ENCODE data around the gene MARF1.
A peak's percentile ranks its signal among the peaks of the same experiment; 100 is the strongest.
"Not testable (repeated sequence)": the region's sequence is repeated elsewhere in the genome, so short reads cannot be mapped to it uniquely, and the experiment has no call there.

The MARF1 gene

GRCh38 chr16:15643048-15643945, at the start of gene MARF1:
TSS of gene MARF1 (minus strand) at chr16:15643154. CDS start at chr16:15639233, 3,921 bp downstream.
- H3K9ac ChIP-seq (ENCODE audit: low read depth in 1 of 2, low read length in 2 of 2): peak within 1 kb of the TSS; percentile 97
- peaks cover 16 to 28% of the 10 kb centered on the region in 2 donors for H3K4me1 ChIP-seq (ENCODE audit: control insufficient read depth in 2 of 2, insufficient read depth in 2 of 2, low read length in 2 of 2)
- H3K4me3 ChIP-seq (ENCODE audit: low read length in 2 of 2): peak within 1 kb of the TSS; percentile 93 to 98
- H3K36me3 ChIP-seq (ENCODE audit: control insufficient read depth in 2 of 2, insufficient read depth in 2 of 2, low read length in 2 of 2): peaks cover 9 to 10% of the 10 kb centered on the region in 2 donors
- no peaks in the 10 kb centered on the region for H3K27me3 ChIP-seq (ENCODE audit: control insufficient read depth in 2 of 2, insufficient read depth in 2 of 2, low read length in 2 of 2)
- H3K9me3 ChIP-seq (ENCODE audit: control insufficient read depth in 2 of 2, low read length in 2 of 2): no peaks in the 10 kb centered on the region
- peak within 1 kb of the TSS; percentile 93 to 99 for H3K27ac ChIP-seq (ENCODE audit: low read depth in 2 of 2, low read length in 2 of 2)

DNA sequence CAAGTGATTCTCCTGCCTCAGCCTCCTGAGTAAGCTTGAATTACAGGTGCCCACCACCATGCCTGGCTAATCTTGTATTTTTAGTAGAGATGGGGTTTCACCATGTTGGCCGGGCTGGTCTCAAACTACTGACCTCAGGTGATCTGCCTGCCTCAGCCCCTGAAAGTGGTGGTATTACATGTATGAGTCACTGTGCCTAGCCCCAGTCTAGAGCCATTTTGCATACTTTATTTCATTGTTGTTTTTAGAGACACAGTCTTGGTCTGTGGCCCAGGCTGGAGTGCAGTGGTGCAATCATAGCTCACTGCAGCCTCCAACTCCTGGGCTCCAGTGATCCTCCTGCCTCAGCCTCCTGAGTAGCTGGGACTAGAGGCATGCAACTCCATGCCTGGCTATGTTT, 49.6 kb upstream of the MARF1 start:
- not testable (repeated sequence) for H3K4me1 ChIP-seq (ENCODE audit: control insufficient read depth in 2 of 2, insufficient read depth in 2 of 2, low read length in 2 of 2); H3K27ac ChIP-seq (ENCODE audit: low read depth in 2 of 2, low read length in 2 of 2); H3K9me3 ChIP-seq (ENCODE audit: control insufficient read depth in 2 of 2, low read length in 2 of 2); H3K9ac ChIP-seq (ENCODE audit: low read depth in 1 of 2, low read length in 2 of 2); H3K4me3 ChIP-seq (ENCODE audit: low read length in 2 of 2); H3K27me3 ChIP-seq (ENCODE audit: control insufficient read depth in 2 of 2, insufficient read depth in 2 of 2, low read length in 2 of 2)
- H3K36me3 ChIP-seq (ENCODE audit: control insufficient read depth in 2 of 2, insufficient read depth in 2 of 2, low read length in 2 of 2): peaks cover 53 to 68% of the 10 kb centered on the region in 2 donors

GRCh38 chr16:15691046-15691445, 48.1 kb upstream of the MARF1 start:
- H3K27me3 ChIP-seq (ENCODE audit: control insufficient read depth in 2 of 2, insufficient read depth in 2 of 2, low read length in 2 of 2): no peaks in the 10 kb centered on the region
- no peak overlapping the region for H3K27ac ChIP-seq (ENCODE audit: low read depth in 2 of 2, low read length in 2 of 2)
- H3K4me3 ChIP-seq (ENCODE audit: low read length in 2 of 2): no peak overlapping the region
- no peak overlapping the region for H3K9ac ChIP-seq (ENCODE audit: low read depth in 1 of 2, low read length in 2 of 2)
- H3K36me3 ChIP-seq (ENCODE audit: control insufficient read depth in 2 of 2, insufficient read depth in 2 of 2, low read length in 2 of 2): peaks cover 48 to 67% of the 10 kb centered on the region in 2 donors
- no peaks in the 10 kb centered on the region for H3K4me1 ChIP-seq (ENCODE audit: control insufficient read depth in 2 of 2, insufficient read depth in 2 of 2, low read length in 2 of 2)
- H3K9me3 ChIP-seq (ENCODE audit: control insufficient read depth in 2 of 2, low read length in 2 of 2): no peaks in the 10 kb centered on the region

- Histone ChIP-seq H3K36me3 (ENCODE audit: control insufficient read depth in 2 of 2, insufficient read depth in 2 of 2, low read length in 2 of 2) (peaks cover 52 to 68% of the 10 kb centered on the region in 2 donors), H3K27me3 (ENCODE audit: control insufficient read depth in 2 of 2, insufficient read depth in 2 of 2, low read length in 2 of 2) (no peaks in the 10 kb centered on the region), H3K9me3 (ENCODE audit: control insufficient read depth in 2 of 2, low read length in 2 of 2) (no peaks in the 10 kb centered on the region), H3K4me3 (ENCODE audit: low read length in 2 of 2) (no peak overlapping the region), H3K9ac (ENCODE audit: low read depth in 1 of 2, low read length in 2 of 2) (no peak overlapping the region), H3K27ac (ENCODE audit: low read depth in 2 of 2, low read length in 2 of 2) (no peak overlapping the region), H3K4me1 (ENCODE audit: control insufficient read depth in 2 of 2, insufficient read depth in 2 of 2, low read length in 2 of 2) (no peaks in the 10 kb centered on the region)
Observed at GRCh38 chr16:15690296-15690695, 47.3 kb upstream of the MARF1 start.

DNA sequence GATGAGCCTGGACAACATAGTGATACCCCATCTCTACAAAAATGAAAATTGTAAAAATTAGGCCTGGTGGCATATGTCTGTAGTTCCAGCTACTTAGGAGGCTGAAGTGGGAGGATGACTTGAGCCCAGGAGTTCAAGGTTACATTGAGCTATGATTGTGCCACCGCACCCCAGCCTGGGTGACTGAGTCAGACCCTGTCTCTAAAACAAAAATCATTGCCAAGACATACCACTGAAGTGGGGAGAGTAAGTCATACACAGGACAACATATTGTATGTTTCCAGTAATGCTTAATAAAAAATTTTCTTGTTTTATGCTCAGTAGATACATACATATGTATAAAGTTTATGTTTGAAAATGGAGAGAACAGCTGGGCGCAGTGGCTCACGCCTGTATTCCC, 46.3 kb upstream of the MARF1 start:
- Histone ChIP-seq H3K36me3 (ENCODE audit: control insufficient read depth in 2 of 2, insufficient read depth in 2 of 2, low read length in 2 of 2) (peaks cover 46 to 65% of the 10 kb centered on the region in 2 donors), H3K4me3 (ENCODE audit: low read length in 2 of 2) (no peak overlapping the region), H3K27ac (ENCODE audit: low read depth in 2 of 2, low read length in 2 of 2) (no peak overlapping the region), H3K27me3 (ENCODE audit: control insufficient read depth in 2 of 2, insufficient read depth in 2 of 2, low read length in 2 of 2) (no peaks in the 10 kb centered on the region), H3K9ac (ENCODE audit: low read depth in 1 of 2, low read length in 2 of 2) (no peak overlapping the region), H3K4me1 (ENCODE audit: control insufficient read depth in 2 of 2, insufficient read depth in 2 of 2, low read length in 2 of 2) (no peaks in the 10 kb centered on the region), H3K9me3 (ENCODE audit: control insufficient read depth in 2 of 2, low read length in 2 of 2) (no peaks in the 10 kb centered on the region)

GRCh38 chr16:15686287-15686686, 43.3 kb upstream of the MARF1 start:
- Histone ChIP-seq H3K27me3 (ENCODE audit: control insufficient read depth in 2 of 2, insufficient read depth in 2 of 2, low read length in 2 of 2) (no peaks in the 10 kb centered on the region), H3K4me3 (ENCODE audit: low read length in 2 of 2) (no peak overlapping the region), H3K9me3 (ENCODE audit: control insufficient read depth in 2 of 2, low read length in 2 of 2) (no peaks in the 10 kb centered on the region), H3K9ac (ENCODE audit: low read depth in 1 of 2, low read length in 2 of 2) (no peak overlapping the region), H3K4me1 (ENCODE audit: control insufficient read depth in 2 of 2, insufficient read depth in 2 of 2, low read length in 2 of 2) (no peaks in the 10 kb centered on the region), H3K36me3 (ENCODE audit: control insufficient read depth in 2 of 2, insufficient read depth in 2 of 2, low read length in 2 of 2) (peaks cover 32 to 47% of the 10 kb centered on the region in 2 donors), H3K27ac (ENCODE audit: low read depth in 2 of 2, low read length in 2 of 2) (no peak overlapping the region)

GRCh38 chr16:15682105-15682570, 39.2 kb upstream of the MARF1 start:
- Histone ChIP-seq H3K9me3 (ENCODE audit: control insufficient read depth in 2 of 2, low read length in 2 of 2) (no peaks in the 10 kb centered on the region), H3K36me3 (ENCODE audit: control insufficient read depth in 2 of 2, insufficient read depth in 2 of 2, low read length in 2 of 2) (peaks cover 20 to 41% of the 10 kb centered on the region in 2 donors), H3K27ac (ENCODE audit: low read depth in 2 of 2, low read length in 2 of 2) (no peak overlapping the region), H3K4me3 (ENCODE audit: low read length in 2 of 2) (no peak overlapping the region), H3K9ac (ENCODE audit: low read depth in 1 of 2, low read length in 2 of 2) (no peak overlapping the region), H3K27me3 (ENCODE audit: control insufficient read depth in 2 of 2, insufficient read depth in 2 of 2, low read length in 2 of 2) (no peaks in the 10 kb centered on the region), H3K4me1 (ENCODE audit: control insufficient read depth in 2 of 2, insufficient read depth in 2 of 2, low read length in 2 of 2) (no peaks in the 10 kb centered on the region)

DNA sequence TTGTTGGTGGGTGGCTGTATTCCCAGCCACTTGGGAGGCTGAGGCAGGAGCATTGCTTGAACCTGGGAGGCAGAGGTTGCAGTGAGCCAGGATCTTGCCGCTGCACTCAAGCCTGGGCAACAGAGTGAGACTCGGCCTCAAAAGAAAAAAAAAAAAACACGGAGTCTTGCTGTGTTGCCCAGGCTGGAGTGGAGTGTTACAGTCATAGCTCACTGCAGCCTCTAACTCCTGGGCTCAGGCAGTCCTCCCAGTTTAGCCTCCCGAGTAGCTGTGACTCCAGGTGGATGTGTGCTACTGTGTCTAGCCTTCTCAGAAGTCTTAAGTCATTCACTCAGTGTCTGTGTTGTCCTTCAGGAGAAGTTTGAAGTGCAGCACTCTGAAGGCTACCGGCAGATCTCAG, 34.5 kb upstream of the MARF1 start:
- Histone ChIP-seq H3K4me3 (ENCODE audit: low read length in 2 of 2) (no peak overlapping the region), H3K9me3 (ENCODE audit: control insufficient read depth in 2 of 2, low read length in 2 of 2) (no peaks in the 10 kb centered on the region), H3K9ac (ENCODE audit: low read depth in 1 of 2, low read length in 2 of 2) (no peak overlapping the region), H3K36me3 (ENCODE audit: control insufficient read depth in 2 of 2, insufficient read depth in 2 of 2, low read length in 2 of 2) (peaks cover 11 to 24% of the 10 kb centered on the region in 2 donors), H3K27me3 (ENCODE audit: control insufficient read depth in 2 of 2, insufficient read depth in 2 of 2, low read length in 2 of 2) (no peaks in the 10 kb centered on the region), H3K4me1 (ENCODE audit: control insufficient read depth in 2 of 2, insufficient read depth in 2 of 2, low read length in 2 of 2) (peaks cover 11 to 13% of the 10 kb centered on the region in 2 donors), H3K27ac (ENCODE audit: low read depth in 2 of 2, low read length in 2 of 2) (no peak overlapping the region)

DNA sequence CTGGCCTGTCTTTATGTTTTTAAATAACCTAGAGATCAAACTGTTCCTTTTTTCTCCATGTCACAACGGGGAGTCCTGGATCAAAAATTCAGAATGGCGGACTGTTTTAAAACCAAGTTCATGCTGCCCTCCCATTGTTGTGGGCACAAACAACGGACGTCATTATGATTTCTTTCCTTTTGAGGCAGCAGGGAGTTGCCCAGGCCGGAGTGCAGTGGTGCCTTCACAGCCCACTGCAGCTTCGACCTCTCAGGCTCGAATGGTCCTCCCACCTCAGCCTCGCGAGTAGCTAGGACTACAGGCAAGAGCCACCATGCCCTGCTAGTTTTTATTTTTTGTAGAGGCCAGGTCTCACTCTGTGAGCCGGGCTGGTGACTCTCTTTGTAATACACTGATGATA, 33.6 kb upstream of the MARF1 start:
- Histone ChIP-seq H3K36me3 (ENCODE audit: control insufficient read depth in 2 of 2, insufficient read depth in 2 of 2, low read length in 2 of 2) (peaks cover 11 to 25% of the 10 kb centered on the region in 2 donors), H3K27me3 (ENCODE audit: control insufficient read depth in 2 of 2, insufficient read depth in 2 of 2, low read length in 2 of 2) (no peaks in the 10 kb centered on the region), H3K9ac (ENCODE audit: low read depth in 1 of 2, low read length in 2 of 2) (no peak overlapping the region), H3K27ac (ENCODE audit: low read depth in 2 of 2, low read length in 2 of 2) (no peak overlapping the region), H3K4me1 (ENCODE audit: control insufficient read depth in 2 of 2, insufficient read depth in 2 of 2, low read length in 2 of 2) (peaks cover 13 to 17% of the 10 kb centered on the region in 2 donors), H3K9me3 (ENCODE audit: control insufficient read depth in 2 of 2, low read length in 2 of 2) (no peaks in the 10 kb centered on the region), H3K4me3 (ENCODE audit: low read length in 2 of 2) (no peak overlapping the region)

DNA sequence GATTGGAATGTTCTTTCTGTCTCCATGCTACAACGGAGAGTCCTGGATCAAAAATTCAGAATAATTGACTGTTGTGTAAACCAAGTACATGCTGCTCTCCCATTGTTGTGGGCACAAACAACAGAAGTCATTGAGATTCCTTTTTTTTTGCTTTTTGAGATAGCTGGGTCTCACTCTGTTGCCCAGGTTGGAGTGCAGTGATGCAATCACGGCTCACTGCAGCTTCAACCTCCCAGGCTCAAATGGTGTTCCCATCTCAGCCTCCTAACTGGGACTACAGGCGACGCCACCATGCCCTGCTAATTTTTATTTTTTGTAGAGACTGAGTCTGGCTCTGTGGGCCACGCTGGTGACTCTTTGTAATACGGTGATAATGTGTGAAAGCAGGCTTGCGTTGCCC, 31.6 kb upstream of the MARF1 start:
- Histone ChIP-seq H3K27ac (ENCODE audit: low read depth in 2 of 2, low read length in 2 of 2) (no peak overlapping the region), H3K9ac (ENCODE audit: low read depth in 1 of 2, low read length in 2 of 2) (no peak overlapping the region), H3K27me3 (ENCODE audit: control insufficient read depth in 2 of 2, insufficient read depth in 2 of 2, low read length in 2 of 2) (no peaks in the 10 kb centered on the region), H3K9me3 (ENCODE audit: control insufficient read depth in 2 of 2, low read length in 2 of 2) (no peaks in the 10 kb centered on the region), H3K4me1 (ENCODE audit: control insufficient read depth in 2 of 2, insufficient read depth in 2 of 2, low read length in 2 of 2) (peaks cover 13 to 17% of the 10 kb centered on the region in 2 donors), H3K36me3 (ENCODE audit: control insufficient read depth in 2 of 2, insufficient read depth in 2 of 2, low read length in 2 of 2) (peaks cover 19 to 42% of the 10 kb centered on the region in 2 donors), H3K4me3 (ENCODE audit: low read length in 2 of 2) (no peak overlapping the region)

All from mucosa of rectum (tissue), 2 donors.